GM18870 (cell line): ENCODE measurements around the gene UPF2.
"Not testable (repeated sequence)": the region's sequence is repeated elsewhere in the genome, so short reads cannot be mapped to it uniquely, and the experiment has no call there.

Source experiments
- ATAC-seq: cut with Tn5 transposase; IDR thresholded peaks from one replicate; pipeline ENCODE4 v1.9.1; 2021; ENCODE audit warnings: moderate library complexity; ENCODE audit not compliant: unreplicated experiment

The UPF2 gene

GRCh38 chr10:11909618-11910017, 133.0 kb downstream of the UPF2 start:
- no peak for ATAC-seq

- ATAC-seq: no peak
These were observed 133.6 kb downstream of the UPF2 start for GRCh38 chr10:11908991-11909390.

GRCh38 chr10:11908536-11908935, 134.1 kb downstream of the UPF2 start:
- no peak for ATAC-seq

- no peak for ATAC-seq
These were observed 134.7 kb downstream of the UPF2 start for GRCh38 chr10:11907914-11908313.

GRCh38 chr10:11906714-11907113, 135.9 kb downstream of the UPF2 start:
- ATAC-seq: no peak

- no peak for ATAC-seq
These were observed 140.0 kb downstream of the UPF2 start for GRCh38 chr10:11902646-11903045.

- no peak for ATAC-seq
These were observed 140.7 kb downstream of the UPF2 start for GRCh38 chr10:11901833-11902475.

GRCh38 chr10:11901454-11901832, 141.2 kb downstream of the UPF2 start:
- no peak for ATAC-seq

- no peak for ATAC-seq
These were observed 141.6 kb downstream of the UPF2 start for GRCh38 chr10:11901036-11901301.

- ATAC-seq: no peak
These were observed 143.3 kb downstream of the UPF2 start for GRCh38 chr10:11899067-11899876.

- no peak for ATAC-seq
These were observed 144.1 kb downstream of the UPF2 start for GRCh38 chr10:11898372-11899066.

GRCh38 chr10:11898033-11898371, 144.6 kb downstream of the UPF2 start:
- ATAC-seq: no peak

GRCh38 chr10:11896549-11897200, 145.9 kb downstream of the UPF2 start:
- no peak for ATAC-seq

GRCh38 chr10:11895598-11895997, 147.0 kb downstream of the UPF2 start:
- ATAC-seq: no peak

GRCh38 chr10:11895108-11895466, 147.5 kb downstream of the UPF2 start:
- no peak for ATAC-seq

GRCh38 chr10:11894381-11895107, 148.1 kb downstream of the UPF2 start:
- ATAC-seq: no peak

GRCh38 chr10:11893749-11894278, 148.8 kb downstream of the UPF2 start:
- ATAC-seq: no peak

- ATAC-seq: no peak
These were observed 150.7 kb downstream of the UPF2 start for GRCh38 chr10:11891776-11892486.

GRCh38 chr10:11889263-11889662, 153.3 kb downstream of the UPF2 start:
- ATAC-seq: not testable (repeated sequence)
